LNCAP (cell line): ENCODE results near the gene FBN3.

Experiments used
- CTCF ChIP-seq: fragments of 450-650 bp; IDR thresholded peaks from 2 replicates; pipeline ENCODE4 v1.5.1; 2017; ENCODE audit warnings: mild to moderate bottlenecking

Gene FBN3

DNA sequence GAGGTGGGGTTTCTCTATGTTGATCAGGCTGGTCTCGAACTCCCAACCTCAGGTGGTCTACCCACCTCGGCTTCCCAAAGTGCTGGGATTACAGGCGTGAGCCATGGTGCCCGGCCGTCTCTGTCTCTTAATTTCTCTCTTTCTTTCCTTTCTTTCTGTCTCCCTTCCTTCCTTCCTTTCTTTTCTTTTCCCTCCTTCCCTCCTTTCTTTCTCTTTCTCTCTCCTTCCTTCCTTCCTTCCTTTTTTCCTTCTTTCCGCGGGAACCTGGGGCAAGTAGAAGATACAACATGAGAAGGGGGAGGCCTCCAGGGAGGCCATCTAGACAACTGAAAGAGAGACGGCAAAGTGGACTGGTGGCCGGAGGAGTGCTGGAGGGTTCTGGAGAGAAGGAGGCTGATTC, 128.7 kb downstream of the FBN3 start:
- TF ChIP-seq CTCF: no peak

GRCh38 chr19:8017808-8018207, 131.6 kb downstream of the FBN3 start:
- TF ChIP-seq CTCF: no peak
